Mesenchymal stem cell (in vitro differentiated cells and primary cell): ENCODE data around the gene CLDN18.
A peak's percentile ranks its signal among the peaks of the same experiment; 100 is the strongest.

ENCODE experiments used
- DNase-seq: peaks from one replicate; pipeline ENCODE4 v3.0.0-alpha.2; 2013
- H2AFZ ChIP-seq: one replicate; pipeline ENCODE4 v1.6.1; 2013; ENCODE audit warnings: low read depth, mild to moderate bottlenecking, control low read depth, inconsistent platforms, low read length, moderate library complexity
- H2AK5ac ChIP-seq: 2 replicates; pipeline ENCODE4 v1.6.1; 2013; ENCODE audit warnings: low read length, moderate library complexity, mild to moderate bottlenecking, inconsistent platforms; ENCODE audit not compliant: severe bottlenecking
- H2BK120ac ChIP-seq: one replicate; pipeline ENCODE4 v1.6.1; 2013; ENCODE audit warnings: low read depth, mild to moderate bottlenecking, inconsistent platforms, low read length, moderate library complexity
- H2BK12ac ChIP-seq, 2 experiments: one replicate each; pipeline ENCODE4 v1.6.1; 2013; ENCODE audit warnings: inconsistent platforms in 2 of 2, low read length in 2 of 2, mild to moderate bottlenecking in 2 of 2, moderate library complexity in 2 of 2, control low read depth in 1 of 2
- H2BK15ac ChIP-seq: one replicate; pipeline ENCODE4 v1.6.1; 2013; ENCODE audit warnings: mild to moderate bottlenecking, low read depth, inconsistent platforms; ENCODE audit not compliant: poor library complexity, severe bottlenecking
- H2BK5ac ChIP-seq: 2 replicates; pipeline ENCODE4 v1.6.1; 2013; ENCODE audit warnings: low read depth, mild to moderate bottlenecking, low read length, control low read depth, inconsistent platforms; ENCODE audit not compliant: poor library complexity, severe bottlenecking
- H3K14ac ChIP-seq, 2 experiments: one replicate each; pipeline ENCODE4 v1.6.1; 2013; ENCODE audit warnings: inconsistent platforms in 2 of 2, low read length in 2 of 2, control low read depth in 1 of 2, mild to moderate bottlenecking in 1 of 2, moderate library complexity in 1 of 2
- H3K18ac ChIP-seq, 2 experiments: one replicate each; pipeline ENCODE4 v1.6.1; 2013; ENCODE audit warnings: inconsistent platforms in 2 of 2, low read length in 2 of 2, control low read depth in 1 of 2, low read depth in 1 of 2, mild to moderate bottlenecking in 1 of 2
- H3K23ac ChIP-seq, 2 experiments: one replicate each; pipeline ENCODE4 v1.6.1; 2013; ENCODE audit warnings: inconsistent platforms in 2 of 2, low read length in 2 of 2, mild to moderate bottlenecking in 2 of 2, moderate library complexity in 2 of 2, control low read depth in 1 of 2
- H3K27ac ChIP-seq: 2 replicates; pipeline ENCODE4 v1.5.1; 2013; ENCODE audit warnings: mild to moderate bottlenecking, moderate library complexity, low read length, control low read depth, inconsistent platforms; ENCODE audit not compliant: poor library complexity, severe bottlenecking
- H3K27me3 ChIP-seq, 2 experiments: 2 replicates each; pipeline versions ENCODE4 v1.6.1 to v1.7.0; 2013; ENCODE audit warnings: low read length in 2 of 2, mild to moderate bottlenecking in 2 of 2, moderate library complexity in 2 of 2, control low read depth in 1 of 2, inconsistent platforms in 1 of 2; ENCODE audit not compliant: control insufficient read depth in 1 of 2, insufficient read depth in 1 of 2
- H3K36me3 ChIP-seq, 2 experiments: 2 replicates each; pipeline versions ENCODE4 v1.6.1 to v1.7.0; 2013; ENCODE audit warnings: low read length in 2 of 2, control low read depth in 1 of 2, inconsistent platforms in 1 of 2, low read depth in 1 of 2, mild to moderate bottlenecking in 1 of 2; ENCODE audit not compliant: insufficient read depth in 2 of 2, control insufficient read depth in 1 of 2
- H3K4ac ChIP-seq, 2 experiments: one replicate each; pipeline ENCODE4 v1.6.1; 2013; ENCODE audit warnings: inconsistent platforms in 2 of 2, low read length in 2 of 2, mild to moderate bottlenecking in 2 of 2, moderate library complexity in 2 of 2, control low read depth in 1 of 2, low read depth in 1 of 2
- H3K4me1 ChIP-seq: 2 replicates; pipeline ENCODE4 v1.6.1; 2013; ENCODE audit warnings: low read depth, low read length, control low read depth; ENCODE audit not compliant: control insufficient read depth, insufficient read depth
- H3K4me2 ChIP-seq: 2 replicates; pipeline ENCODE4 v1.6.1; 2013; ENCODE audit warnings: low read length, mild to moderate bottlenecking, inconsistent platforms; ENCODE audit not compliant: poor library complexity, severe bottlenecking
- H3K4me3 ChIP-seq, 2 experiments: 2 replicates each; pipeline versions ENCODE4 v1.5.1 to v1.7.0; 2013; ENCODE audit warnings: low read length in 2 of 2, mild to moderate bottlenecking in 2 of 2, control low read depth in 1 of 2, low read depth in 1 of 2; ENCODE audit not compliant: insufficient read depth in 1 of 2
- H3K79me1 ChIP-seq: replicated peaks from 2 replicates; pipeline ENCODE4 v1.6.1; 2013; ENCODE audit warnings: mild to moderate bottlenecking, control low read depth, low read length, inconsistent platforms; ENCODE audit not compliant: poor library complexity, severe bottlenecking
- H3K9ac ChIP-seq: 2 replicates; pipeline ENCODE4 v1.7.0; 2013; ENCODE audit warnings: mild to moderate bottlenecking, low read length, moderate library complexity
- H3K9me3 ChIP-seq: 2 replicates; pipeline ENCODE4 v1.7.0; 2013; ENCODE audit warnings: mild to moderate bottlenecking, low read length; ENCODE audit not compliant: control insufficient read depth
- H4K8ac ChIP-seq: one replicate; pipeline ENCODE4 v1.6.1; 2013; ENCODE audit warnings: inconsistent platforms, mild to moderate bottlenecking, low read length, moderate library complexity
- H4K91ac ChIP-seq: one replicate; pipeline ENCODE4 v1.6.1; 2013; ENCODE audit warnings: mild to moderate bottlenecking, low read length, inconsistent platforms
- WGBS: methylation state at CpG from one replicate; pipeline ENCODE4 v1.1.7; 2013; ENCODE audit warnings: mixed read lengths; 5-methylcytosine and 5-hydroxymethylcytosine counted together

CLDN18 gene

GRCh38 chr3:138003069-138003468, 6.9 kb upstream of the CLDN18 start:
- no peak overlapping the region for H2AFZ ChIP-seq
- H3K14ac ChIP-seq: no peak overlapping the region
- H3K4me3 ChIP-seq: no peak overlapping the region
- peaks cover 5 to 10% of the 10 kb centered on the region in 2 experiments for H3K27me3 ChIP-seq
- H2BK120ac ChIP-seq: no peak overlapping the region
- H3K9ac ChIP-seq: no peak overlapping the region
- no peaks in the 10 kb centered on the region for H3K36me3 ChIP-seq
- H2BK12ac ChIP-seq: no peak overlapping the region
- H2AK5ac ChIP-seq: no peak overlapping the region
- no peak overlapping the region for H3K4me2 ChIP-seq
- H3K9me3 ChIP-seq: no peaks in the 10 kb centered on the region
- no peak for DNase-seq
- no peak overlapping the region for H2BK5ac ChIP-seq
- H4K8ac ChIP-seq: no peak overlapping the region
- no peak overlapping the region for H3K27ac ChIP-seq
- WGBS: 66% methylated on average over 2 of the region's 2 CpGs
- no peaks in the 10 kb centered on the region for H3K79me1 ChIP-seq
- no peak overlapping the region for H4K91ac ChIP-seq
- no peaks in the 10 kb centered on the region for H3K4me1 ChIP-seq
- no peak overlapping the region for H3K18ac ChIP-seq
- H3K4ac ChIP-seq: no peak overlapping the region
- no peak overlapping the region for H2BK15ac ChIP-seq
- no peak overlapping the region for H3K23ac ChIP-seq

GRCh38 chr3:138005627-138006026, 4.3 kb upstream of the CLDN18 start:
- Histone ChIP-seq H3K79me1 (no peaks in the 10 kb centered on the region), H2AFZ (no peak overlapping the region), H2BK5ac (no peak overlapping the region), H4K8ac (no peak overlapping the region), H2BK120ac (no peak overlapping the region), H3K9ac (no peak overlapping the region), H3K27me3 (peaks cover 0 to 4% of the 10 kb centered on the region in 2 experiments), H3K23ac (no peak overlapping the region), H3K36me3 (peaks cover 0 to 8% of the 10 kb centered on the region in 2 experiments), H2BK15ac (no peak overlapping the region), H3K4me3 (no peak overlapping the region), H2BK12ac (no peak overlapping the region), H3K9me3 (no peaks in the 10 kb centered on the region), H3K4ac (no peak overlapping the region), H3K18ac (no peak overlapping the region), H3K14ac (no peak overlapping the region), H3K27ac (no peak overlapping the region), H4K91ac (no peak overlapping the region), H3K4me2 (no peak overlapping the region), H3K4me1 (peaks cover 2% of the 10 kb centered on the region), H2AK5ac (no peak overlapping the region)
- no peak for DNase-seq

DNA sequence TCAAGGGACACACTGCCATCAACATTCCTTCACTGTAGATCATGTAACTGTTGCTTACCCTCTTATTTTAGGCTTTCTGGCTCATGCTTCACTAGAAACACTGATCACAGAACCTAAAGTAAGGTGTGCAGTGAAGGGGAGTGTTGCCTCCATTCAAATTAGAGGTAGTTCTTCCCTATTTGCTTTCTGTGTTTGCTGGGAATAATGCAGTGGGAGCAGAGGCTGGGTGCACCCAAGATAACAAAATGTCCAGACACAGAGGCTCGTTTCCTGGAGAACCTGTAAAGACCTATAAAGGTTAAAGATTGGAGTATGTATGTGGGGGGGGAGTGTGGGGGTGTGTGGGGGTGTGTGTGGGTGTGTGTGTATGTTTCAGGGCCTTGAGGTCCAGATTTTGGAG, 2.1 kb upstream of the CLDN18 start:
- no peak overlapping the region for H2AFZ ChIP-seq
- peak overlapping the region in 1 of 2 experiments; percentile 8 for H3K14ac ChIP-seq
- no peak overlapping the region for H3K9ac ChIP-seq
- no peaks in the 10 kb centered on the region for H3K27me3 ChIP-seq
- DNase-seq: no peak
- peaks cover 2% of the 10 kb centered on the region for H3K79me1 ChIP-seq
- H2BK5ac ChIP-seq: no peak overlapping the region
- no peak overlapping the region for H3K4ac ChIP-seq
- no peak overlapping the region for H2AK5ac ChIP-seq
- H3K4me3 ChIP-seq: no peak overlapping the region
- H3K4me1 ChIP-seq: peaks cover 2% of the 10 kb centered on the region
- no peak overlapping the region for H4K91ac ChIP-seq
- H3K18ac ChIP-seq: no peak overlapping the region
- no peak overlapping the region for H2BK15ac ChIP-seq
- no peak overlapping the region for H3K4me2 ChIP-seq
- no peaks in the 10 kb centered on the region for H3K9me3 ChIP-seq
- H3K23ac ChIP-seq: no peak overlapping the region
- H3K36me3 ChIP-seq: peaks cover 0 to 8% of the 10 kb centered on the region in 2 experiments
- H4K8ac ChIP-seq: no peak overlapping the region
- 64% methylated on average over 1 of the region's 1 CpG for WGBS
- no peak overlapping the region for H3K27ac ChIP-seq
- H2BK120ac ChIP-seq: no peak overlapping the region
- H2BK12ac ChIP-seq: no peak overlapping the region

DNA sequence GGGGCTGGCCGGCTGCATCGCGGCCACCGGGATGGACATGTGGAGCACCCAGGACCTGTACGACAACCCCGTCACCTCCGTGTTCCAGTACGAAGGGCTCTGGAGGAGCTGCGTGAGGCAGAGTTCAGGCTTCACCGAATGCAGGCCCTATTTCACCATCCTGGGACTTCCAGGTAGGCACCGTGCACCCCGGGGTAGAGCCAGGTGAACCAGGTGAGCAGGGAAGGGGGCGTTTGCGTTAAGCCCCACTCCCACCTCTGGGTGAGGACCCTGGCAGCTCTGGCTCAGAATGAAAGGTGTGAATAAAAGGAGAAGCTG, 267 bp downstream of the CLDN18 start:
- no peak overlapping the region for H4K91ac ChIP-seq
- no peak overlapping the region for H3K4ac ChIP-seq
- 96% methylated on average over 14 of the region's 14 CpGs for WGBS
- H3K4me3 ChIP-seq: peak overlapping the region in 1 of 2 experiments; percentile 14
- DNase-seq: no peak
- H2BK12ac ChIP-seq: no peak overlapping the region
- H2BK5ac ChIP-seq: no peak overlapping the region
- H3K4me1 ChIP-seq: peaks cover 2% of the 10 kb centered on the region
- H3K27ac ChIP-seq: no peak overlapping the region
- no peak overlapping the region for H3K23ac ChIP-seq
- H3K79me1 ChIP-seq: peaks cover 2% of the 10 kb centered on the region
- H3K36me3 ChIP-seq: peaks cover 0 to 8% of the 10 kb centered on the region in 2 experiments
- H3K9ac ChIP-seq: no peak overlapping the region
- H2BK15ac ChIP-seq: no peak overlapping the region
- no peak overlapping the region for H3K4me2 ChIP-seq
- H4K8ac ChIP-seq: no peak overlapping the region
- no peaks in the 10 kb centered on the region for H3K27me3 ChIP-seq
- H3K18ac ChIP-seq: no peak overlapping the region
- no peaks in the 10 kb centered on the region for H3K9me3 ChIP-seq
- H2AFZ ChIP-seq: no peak overlapping the region
- peak overlapping the region in 1 of 2 experiments; percentile 48 for H3K14ac ChIP-seq
- H2BK120ac ChIP-seq: no peak overlapping the region
- H2AK5ac ChIP-seq: no peak overlapping the region
